ENCODE data around the gene SLC16A14.
A peak's percentile ranks its signal among the peaks of the same experiment; 100 is the strongest.

Gene SLC16A14

DNA sequence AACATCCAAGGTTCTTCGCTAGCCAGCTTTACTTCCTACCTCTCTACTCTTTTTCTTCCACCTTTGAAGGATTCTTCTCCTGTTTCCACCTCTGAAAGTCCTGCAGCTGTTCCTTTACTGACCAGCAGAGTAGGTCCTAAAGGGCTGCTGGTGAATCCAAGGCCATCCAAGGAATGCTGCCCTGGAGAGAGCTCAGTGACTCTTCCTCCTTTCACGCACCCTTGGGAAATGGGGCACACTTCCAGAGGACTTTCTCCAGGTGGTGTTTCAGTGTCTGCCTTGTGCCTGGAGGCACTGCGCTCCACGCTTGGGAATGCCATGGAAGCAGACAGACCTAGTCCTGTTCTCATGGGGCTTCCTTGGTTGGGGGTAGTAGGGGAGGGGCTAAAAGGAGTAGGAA lies 45.4 kb downstream of the SLC16A14 start:
- no peak for DNase-seq (ENCODE audit: low spot score)

DNA sequence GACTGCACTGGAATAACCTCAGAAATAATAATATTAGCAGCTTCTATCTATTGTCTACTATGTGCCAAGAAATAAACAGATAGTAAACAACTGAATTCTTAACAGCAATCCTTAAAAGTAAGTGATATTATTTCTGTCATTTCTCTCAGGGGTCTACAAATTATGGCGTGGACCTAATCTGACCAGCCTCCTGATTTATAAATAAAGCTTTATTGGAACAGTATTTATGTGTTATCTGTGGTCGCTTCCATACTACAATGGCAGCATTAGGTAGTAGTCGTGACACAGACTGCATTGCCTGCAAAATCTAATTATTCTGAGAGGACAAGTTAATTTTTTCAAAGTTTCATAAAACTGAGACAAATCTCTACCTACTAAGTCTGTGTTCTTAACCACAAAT lies 49.0 kb downstream of the SLC16A14 start:
- no peak for DNase-seq (ENCODE audit: low spot score)

DNA sequence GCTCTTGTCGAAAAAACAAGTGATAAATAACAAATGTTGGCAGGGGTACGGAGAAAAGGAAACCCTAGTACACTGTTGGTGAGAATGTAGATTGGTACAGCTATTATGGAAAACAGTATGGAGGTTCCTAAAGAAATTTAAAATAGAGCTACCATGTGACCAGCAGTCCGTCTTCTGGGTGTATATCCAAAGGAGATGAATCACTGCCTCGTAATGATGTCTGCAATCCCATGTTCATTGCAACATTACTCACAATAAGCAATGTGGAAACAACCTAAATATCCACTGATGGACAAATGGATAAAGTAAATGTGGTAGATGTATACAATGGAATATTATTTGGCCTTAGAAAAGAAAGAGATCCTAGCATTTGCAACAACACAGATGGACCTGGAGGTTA lies 50.6 kb downstream of the SLC16A14 start:
- DNase-seq (ENCODE audit: low spot score), result peak; percentile 75

DNA sequence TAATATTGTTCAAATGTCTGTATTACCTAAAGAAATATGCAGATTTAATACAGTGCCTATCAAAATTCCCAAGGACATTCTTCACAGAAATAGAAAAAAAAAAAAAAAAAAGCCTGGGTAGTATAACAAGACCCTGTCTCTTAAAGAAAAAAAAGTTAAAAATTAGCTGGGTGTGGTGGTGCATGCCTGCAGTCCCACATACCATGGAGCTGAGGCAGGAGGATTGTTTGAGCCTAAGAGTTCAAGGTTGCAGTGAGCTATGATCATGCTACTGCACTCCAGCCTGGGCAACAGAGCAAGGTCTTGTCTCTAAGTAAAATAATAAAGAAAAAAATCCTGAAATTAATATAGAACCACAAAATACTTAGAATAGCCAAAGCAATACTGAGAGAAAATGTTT lies 51.9 kb downstream of the SLC16A14 start:
- DNase-seq (ENCODE audit: low spot score), result no peak

DNA sequence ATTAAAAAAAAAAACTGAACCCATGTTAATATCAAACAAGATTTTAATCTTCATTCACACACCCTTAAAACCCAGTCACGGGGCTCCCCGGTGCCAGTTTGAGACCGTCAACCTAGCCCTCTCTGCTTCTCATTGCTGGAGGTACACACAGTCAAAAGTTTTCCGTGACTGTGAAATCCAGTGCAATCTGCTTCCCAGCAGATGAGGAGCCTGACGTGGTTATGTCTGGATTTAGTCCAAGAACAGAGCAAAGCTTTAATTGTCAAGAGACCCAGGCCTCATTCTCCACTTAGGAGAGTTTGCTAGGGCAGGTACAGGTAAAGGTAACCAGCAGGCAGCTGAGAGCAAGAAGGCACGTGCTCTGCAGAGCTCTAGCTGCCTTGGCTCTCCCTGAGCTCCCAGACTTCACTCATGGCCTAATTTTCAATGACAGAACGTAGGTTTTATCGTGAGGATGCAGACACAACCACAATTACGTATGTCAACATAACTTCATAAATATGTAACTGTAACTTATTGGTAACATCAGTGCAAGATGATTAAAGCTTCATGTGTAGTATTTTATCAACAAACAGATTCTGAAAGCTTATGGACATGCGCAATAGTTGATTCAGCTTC lies 56.3 kb downstream of the SLC16A14 start:
- DNase-seq (ENCODE audit: low spot score), result no peak

DNA sequence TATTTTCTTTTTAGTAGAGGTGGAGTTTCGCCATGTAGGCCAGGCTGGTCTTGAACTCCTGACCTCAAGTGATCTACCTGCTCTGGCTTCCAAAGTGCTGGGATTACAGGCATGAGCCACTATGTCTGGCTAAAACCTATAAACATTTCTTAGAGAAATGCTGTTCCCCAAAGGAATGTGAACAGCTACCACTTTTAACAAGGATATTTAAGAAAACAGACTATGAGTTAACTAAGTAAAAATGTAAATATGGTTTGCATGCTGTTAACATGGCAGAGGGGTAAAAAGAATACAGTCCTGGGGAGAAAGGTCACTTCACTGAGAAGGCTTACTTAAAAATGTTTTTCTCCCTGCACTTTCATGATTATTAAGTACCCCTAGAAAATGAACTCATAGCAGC lies 57.1 kb downstream of the SLC16A14 start:
- no peak for DNase-seq (ENCODE audit: low spot score)

DNA sequence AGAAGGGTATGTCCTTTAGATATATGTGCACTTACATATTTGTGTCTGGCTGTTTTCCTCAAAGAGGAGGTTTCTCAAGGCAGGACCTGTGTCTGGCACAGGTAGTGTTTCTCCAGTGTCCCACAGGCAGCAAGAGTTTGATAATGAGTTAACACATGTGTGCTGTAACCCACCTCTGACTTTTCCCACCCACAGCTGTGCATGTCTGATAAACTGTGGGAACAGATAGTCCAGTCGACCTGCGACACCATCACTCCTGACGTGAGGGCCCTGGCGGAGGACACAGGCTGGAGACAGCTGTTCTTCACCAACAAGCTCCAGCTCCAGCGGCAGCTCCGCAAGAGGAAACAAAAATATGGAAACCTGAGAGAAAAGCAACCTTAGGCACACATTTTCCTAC lies 58.2 kb downstream of the SLC16A14 start:
- no peak for DNase-seq (ENCODE audit: low spot score)

DNA sequence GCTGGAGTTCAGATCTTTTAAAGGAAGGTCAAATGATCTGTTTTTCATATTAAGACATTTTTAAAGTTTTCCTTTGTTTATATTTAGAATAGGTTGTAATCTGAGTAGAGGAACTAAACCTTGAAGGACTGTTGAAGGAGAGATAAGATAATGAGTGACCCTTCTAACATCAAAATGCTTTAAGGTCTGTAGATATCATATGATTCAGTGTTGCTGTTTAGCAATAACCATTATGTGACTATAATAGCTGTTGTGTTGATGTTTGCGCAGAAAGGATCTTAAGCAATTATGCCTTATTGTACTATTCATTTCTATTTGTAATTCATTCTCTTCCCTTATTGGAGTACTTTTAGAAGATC lies 60.0 kb downstream of the SLC16A14 start:
- DNase-seq (ENCODE audit: low spot score), result no peak

DNA sequence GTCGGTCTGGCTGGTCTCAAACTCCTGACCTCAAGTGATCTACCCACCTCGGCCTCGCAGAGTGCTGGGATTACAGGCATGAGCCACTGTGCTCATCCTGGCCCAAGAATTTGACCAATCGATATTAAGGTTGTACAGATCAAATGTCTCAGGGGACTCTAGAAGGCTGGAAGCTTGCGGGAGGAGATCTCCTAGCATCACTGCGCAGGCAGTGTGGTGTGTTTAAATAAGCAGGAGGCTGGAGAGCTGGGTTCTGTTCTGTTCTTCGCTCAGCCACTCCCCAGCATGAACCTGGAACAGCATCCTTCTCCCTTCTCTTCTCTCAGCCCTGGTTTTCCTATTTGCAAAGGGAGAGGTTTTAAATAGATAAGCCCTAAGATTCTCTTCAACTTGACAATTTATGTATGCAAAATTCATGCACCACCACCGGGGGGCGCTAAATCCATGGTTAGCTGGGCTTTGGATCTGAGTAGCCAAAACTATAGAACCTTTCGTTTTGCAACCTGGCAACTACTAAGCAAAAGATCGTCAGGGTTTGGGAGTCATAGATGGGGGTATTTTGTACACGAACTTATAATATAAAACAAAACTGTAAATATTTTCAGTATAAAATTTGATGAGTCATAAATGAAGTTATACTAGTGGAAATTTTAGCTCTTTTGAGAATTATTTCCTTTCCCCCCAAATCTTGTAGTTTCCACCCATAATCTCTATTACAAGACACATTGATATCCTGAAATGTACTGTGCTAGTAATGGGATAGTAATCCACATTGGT lies 60.6 kb downstream of the SLC16A14 start:
- peak; percentile 71 for DNase-seq (ENCODE audit: low spot score)

DNA sequence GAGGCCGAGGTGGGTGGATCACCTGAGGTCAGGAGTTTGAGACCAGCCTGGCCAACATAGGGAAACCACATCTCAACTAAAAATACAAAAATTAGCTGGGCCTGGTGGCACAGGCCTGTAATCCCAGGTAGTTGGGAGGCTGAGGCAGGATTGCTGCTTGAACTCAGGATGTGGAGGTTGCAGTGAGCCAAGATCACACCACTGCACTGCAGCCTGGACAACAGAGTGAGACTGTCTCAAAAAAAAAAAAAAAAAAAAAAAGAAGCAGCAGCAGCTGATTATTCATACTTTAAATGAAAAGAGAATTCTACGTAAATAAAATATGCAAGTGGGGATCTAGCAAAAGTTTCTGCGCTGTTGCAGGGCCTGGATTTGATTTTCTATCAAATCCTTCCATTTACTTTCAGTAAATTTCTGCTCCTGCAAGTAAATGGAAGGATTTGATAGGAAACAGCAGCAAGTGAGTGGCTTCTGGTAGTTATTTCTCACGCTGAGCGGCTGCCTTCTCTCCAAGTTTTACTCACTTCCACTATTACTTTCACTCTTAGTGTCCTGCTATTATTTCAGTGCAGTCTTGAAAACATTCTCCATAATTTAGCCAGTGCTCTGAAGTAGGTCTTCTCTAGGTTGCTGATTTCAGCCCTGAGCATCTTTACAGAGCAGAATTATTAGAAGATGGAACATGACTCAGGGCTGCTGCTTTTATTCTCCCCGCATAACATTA lies 68.4 kb downstream of the SLC16A14 start:
- DNase-seq (ENCODE audit: low spot score), result no peak

DNA sequence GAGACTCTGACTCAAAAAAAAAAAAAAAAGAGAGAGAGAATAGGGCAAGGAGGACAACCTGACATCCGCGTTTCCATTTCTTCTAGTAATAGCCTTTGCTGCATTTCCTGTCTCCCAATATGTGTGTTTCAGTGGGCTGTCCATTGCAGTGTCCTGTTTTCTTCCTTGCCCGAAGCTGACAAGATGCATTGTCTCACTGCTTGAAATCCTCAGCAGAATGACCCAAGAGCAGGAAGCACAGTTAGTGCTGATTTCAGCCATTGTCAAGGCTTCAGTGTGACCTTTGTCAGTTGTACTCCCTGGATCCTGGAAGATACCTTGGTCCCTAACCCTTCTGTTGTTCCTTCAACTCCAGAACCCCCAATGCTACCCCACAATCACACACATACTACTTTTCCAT lies 71.2 kb downstream of the SLC16A14 start:
- DNase-seq (ENCODE audit: low spot score), result no peak

DNA sequence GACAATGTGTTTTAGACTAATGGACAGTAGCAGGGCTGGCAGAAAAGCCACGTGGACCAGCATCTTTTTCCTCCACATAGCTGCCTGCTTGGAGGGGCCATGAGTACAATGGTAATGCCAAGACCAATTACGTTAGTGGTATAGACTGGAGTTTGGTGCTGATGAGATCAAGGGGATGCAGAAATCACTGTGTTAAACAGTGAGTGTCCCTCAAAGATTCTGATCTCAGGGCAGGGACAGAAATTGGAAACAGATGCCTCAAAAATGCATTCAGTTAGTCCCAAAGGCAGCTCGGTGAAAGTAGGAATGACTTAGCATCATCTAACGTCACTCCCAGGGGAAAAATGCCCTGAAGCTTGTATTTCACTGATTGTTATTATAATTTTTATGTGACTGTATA lies 72.4 kb downstream of the SLC16A14 start:
- no peak for DNase-seq (ENCODE audit: low spot score)

DNA sequence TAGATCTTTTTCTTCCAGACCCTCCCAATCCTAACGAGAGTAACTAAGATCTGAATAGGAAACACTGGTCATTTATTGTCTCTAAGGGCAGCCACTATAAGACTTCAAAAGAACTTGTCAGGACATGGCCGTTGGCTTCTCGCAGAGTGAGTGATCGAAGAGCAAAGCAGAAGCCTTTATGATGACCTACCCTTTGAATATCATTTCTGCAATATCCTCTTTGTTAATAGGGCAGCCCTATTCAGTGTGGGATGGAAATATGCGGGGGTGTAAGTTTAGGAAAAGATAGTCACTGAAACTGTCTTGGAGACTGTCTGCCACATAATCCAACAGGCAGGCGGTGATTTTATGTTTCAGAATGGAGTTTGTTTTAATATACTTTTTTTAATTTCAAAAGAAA lies 75.5 kb downstream of the SLC16A14 start:
- DNase-seq (ENCODE audit: low spot score), result no peak
